Measurements from ENCODE around the gene DIAPH1.
A peak's percentile ranks its signal among the peaks of the same experiment; 100 is the strongest.

DIAPH1 gene

GRCh38 chr5:141640698-141641097, 21.9 kb upstream of the DIAPH1 start:
- no peak for ATAC-seq (ENCODE audit: low read depth)
- no peak for DNase-seq (ENCODE audit: low spot score)
- H3K27me3 ChIP-seq (ENCODE audit: insufficient read depth, poor library complexity, severe bottlenecking), result no peaks in the 10 kb centered on the region
- no peak overlapping the region for H3K4me3 ChIP-seq (ENCODE audit: severe bottlenecking)
- no peaks in the 10 kb centered on the region for H3K9me3 ChIP-seq (ENCODE audit: severe bottlenecking)
- peaks cover 1% of the 10 kb centered on the region for H3K4me1 ChIP-seq (ENCODE audit: insufficient read depth, poor library complexity, severe bottlenecking)
- no peak overlapping the region for H3K27ac ChIP-seq (ENCODE audit: poor library complexity, severe bottlenecking)
- TF ChIP-seq CTCF (IDR thresholded peaks at IDR 0.05; ENCODE audit: poor library complexity, severe bottlenecking), result no peak
- peaks cover 18% of the 10 kb centered on the region for H3K36me3 ChIP-seq (ENCODE audit: low read depth)

- TF ChIP-seq CTCF (IDR thresholded peaks at IDR 0.05; ENCODE audit: poor library complexity, severe bottlenecking), result no peak
- peaks cover 5% of the 10 kb centered on the region for H3K4me1 ChIP-seq (ENCODE audit: insufficient read depth, poor library complexity, severe bottlenecking)
- ATAC-seq (ENCODE audit: low read depth) (no peak), DNase-seq (ENCODE audit: low spot score) (no peak)
- no peak overlapping the region for H3K27ac ChIP-seq (ENCODE audit: poor library complexity, severe bottlenecking)
- H3K27me3 ChIP-seq (ENCODE audit: insufficient read depth, poor library complexity, severe bottlenecking), result no peaks in the 10 kb centered on the region
- H3K9me3 ChIP-seq (ENCODE audit: severe bottlenecking), result no peaks in the 10 kb centered on the region
- peaks cover 12% of the 10 kb centered on the region for H3K36me3 ChIP-seq (ENCODE audit: low read depth)
- H3K4me3 ChIP-seq (ENCODE audit: severe bottlenecking), result no peak overlapping the region
These were observed 21.2 kb upstream of the DIAPH1 start for GRCh38 chr5:141640051-141640415.

- peaks cover 5% of the 10 kb centered on the region for H3K4me1 ChIP-seq (ENCODE audit: insufficient read depth, poor library complexity, severe bottlenecking)
- ATAC-seq (ENCODE audit: low read depth), result no peak
- peaks cover 15% of the 10 kb centered on the region for H3K36me3 ChIP-seq (ENCODE audit: low read depth)
These were observed 20.7 kb upstream of the DIAPH1 start for GRCh38 chr5:141639357-141640050.

GRCh38 chr5:141638771-141639170, 20.0 kb upstream of the DIAPH1 start:
- H3K4me3 ChIP-seq (ENCODE audit: severe bottlenecking), result no peak overlapping the region
- H3K27me3 ChIP-seq (ENCODE audit: insufficient read depth, poor library complexity, severe bottlenecking), result no peaks in the 10 kb centered on the region
- DNase-seq (ENCODE audit: low spot score) (no peak), ATAC-seq (ENCODE audit: low read depth) (no peak)
- peaks cover 5% of the 10 kb centered on the region for H3K4me1 ChIP-seq (ENCODE audit: insufficient read depth, poor library complexity, severe bottlenecking)
- no peak overlapping the region for H3K27ac ChIP-seq (ENCODE audit: poor library complexity, severe bottlenecking)
- no peak for TF ChIP-seq CTCF (IDR thresholded peaks at IDR 0.05; ENCODE audit: poor library complexity, severe bottlenecking)
- H3K36me3 ChIP-seq (ENCODE audit: low read depth), result peaks cover 22% of the 10 kb centered on the region
- H3K9me3 ChIP-seq (ENCODE audit: severe bottlenecking), result no peaks in the 10 kb centered on the region

More at GRCh38 chr5:141639357-141640050, 20.7 kb upstream of the DIAPH1 start:
- DNase-seq (ENCODE audit: low spot score), result no peak
- no peak for TF ChIP-seq CTCF (IDR thresholded peaks at IDR 0.05; ENCODE audit: poor library complexity, severe bottlenecking)
- H3K9me3 ChIP-seq (ENCODE audit: severe bottlenecking), result no peaks in the 10 kb centered on the region
- no peaks in the 10 kb centered on the region for H3K27me3 ChIP-seq (ENCODE audit: insufficient read depth, poor library complexity, severe bottlenecking)
- no peak overlapping the region for H3K4me3 ChIP-seq (ENCODE audit: severe bottlenecking)
- no peak overlapping the region for H3K27ac ChIP-seq (ENCODE audit: poor library complexity, severe bottlenecking)

GRCh38 chr5:141637767-141638419, 19.1 kb upstream of the DIAPH1 start:
- H3K27me3 ChIP-seq (ENCODE audit: insufficient read depth, poor library complexity, severe bottlenecking), result no peaks in the 10 kb centered on the region
- H3K36me3 ChIP-seq (ENCODE audit: low read depth), result peaks cover 25% of the 10 kb centered on the region
- ATAC-seq (ENCODE audit: low read depth) (peak; percentile 9; the same call in 2 of the 3 replicates), DNase-seq (ENCODE audit: low spot score) (peak; percentile 83)
- TF ChIP-seq CTCF (IDR thresholded peaks at IDR 0.05; ENCODE audit: poor library complexity, severe bottlenecking), result peak; percentile 47
- H3K9me3 ChIP-seq (ENCODE audit: severe bottlenecking), result no peaks in the 10 kb centered on the region
- H3K4me3 ChIP-seq (ENCODE audit: severe bottlenecking), result peak overlapping the region; percentile 71
- peaks cover 5% of the 10 kb centered on the region for H3K4me1 ChIP-seq (ENCODE audit: insufficient read depth, poor library complexity, severe bottlenecking)
- H3K27ac ChIP-seq (ENCODE audit: poor library complexity, severe bottlenecking), result peak overlapping the region; percentile 38

Data from RWPE2 (cell line).